PC-3 (cell line): Measurements from ENCODE around the gene SH3PXD2B. TPM values are rescaled to one million over a fixed set of nuclear protein-coding genes. Genes with fewer than 3 reads are reported as not detected.

Experiments used
- ATAC-seq: fragments of 200-7000 bp; cut with Tn5 transposase; 2 replicates; pipeline ENCODE4 v1.9.1; 2020; ENCODE audit warnings: mild to moderate bottlenecking, moderate library complexity
- BruUV-seq: library from RNA; stranded (reverse); fragments of 400-500 nt; replicated peaks from 2 replicates; lab custom pipeline; 2021; lab: Mats Ljungman, UMichigan
- CTCF ChIA-PET: fragments of 300-600 bp; sonication (Branson Sonifier 250); formaldehyde crosslinking; loops from one replicate; lab custom pipeline; 2022; ENCODE audit warnings: antibody characterized with exemption; lab: Charles Lee
- POLR2A ChIA-PET: fragments of 300-600 bp; sonication (Branson Sonifier 250); formaldehyde crosslinking; loops from one replicate; lab custom pipeline; 2022; ENCODE audit warnings: antibody characterized with exemption; ENCODE audit not compliant: unreplicated experiment; lab: Charles Lee
- DNase-seq: peaks from one replicate; pipeline ENCODE4 v3.0.0-alpha.2; 2015
- H2AFZ ChIP-seq: fragments of 300-600 bp; sonication (generic); 2 replicates; pipeline ENCODE4 v1.6.0; 2016; ENCODE audit warnings: antibody characterized with exemption, low read length
- H3F3A ChIP-seq: fragments of 300-600 bp; sonication (generic); one replicate; pipeline ENCODE4 v1.6.0; 2017; ENCODE audit warnings: antibody characterized with exemption, low read length, control low read depth, mild to moderate bottlenecking; ENCODE audit not compliant: unreplicated experiment
- H3K27ac ChIP-seq: fragments of 300-600 bp; sonication (generic); 2 replicates; pipeline ENCODE4 v1.5.1; 2016; ENCODE audit warnings: mild to moderate bottlenecking, low read length
- H3K27me3 ChIP-seq: fragments of 300-600 bp; sonication (generic); 2 replicates; pipeline ENCODE4 v1.6.1; 2016; ENCODE audit warnings: low read length, mixed read lengths
- H3K36me3 ChIP-seq: fragments of 300-600 bp; sonication (generic); 2 replicates; pipeline ENCODE4 v1.6.1; 2016; ENCODE audit warnings: low read depth, mixed run types, low read length, mixed read lengths
- H3K4me1 ChIP-seq: fragments of 300-600 bp; sonication (generic); 2 replicates; pipeline ENCODE4 v1.5.1; 2016; ENCODE audit warnings: low read length; ENCODE audit not compliant: insufficient read depth
- H3K4me2 ChIP-seq: fragments of 300-600 bp; sonication (generic); 2 replicates; pipeline ENCODE4 v1.6.0; 2016; ENCODE audit warnings: low read length
- H3K4me3 ChIP-seq: fragments of 300-600 bp; sonication (generic); 2 replicates; pipeline ENCODE4 v1.5.1; 2016; ENCODE audit warnings: mild to moderate bottlenecking, low read length, mixed read lengths
- H3K79me2 ChIP-seq: fragments of 300-600 bp; sonication (generic); 2 replicates; pipeline ENCODE4 v1.6.1; 2017; ENCODE audit warnings: low read length, mixed read lengths
- H3K9ac ChIP-seq: fragments of 300-600 bp; sonication (generic); 2 replicates; pipeline ENCODE4 v1.6.0; 2016; ENCODE audit warnings: mild to moderate bottlenecking, low read length
- H3K9me2 ChIP-seq: fragments of 300-600 bp; sonication (generic); replicated peaks from 2 replicates; pipeline ENCODE4 v1.6.1; 2016; ENCODE audit warnings: mixed run types, low read length, mixed read lengths
- H3K9me3 ChIP-seq: fragments of 300-600 bp; sonication (generic); 2 replicates; pipeline ENCODE4 v1.6.1; 2016; ENCODE audit warnings: low read length, mixed read lengths
- H4K20me1 ChIP-seq: fragments of 300-600 bp; sonication (generic); 2 replicates; pipeline ENCODE4 v1.6.1; 2016; ENCODE audit warnings: low read length, mixed read lengths
- CTCF ChIP-seq: fragments of 300-600 bp; sonication (generic); conservative IDR thresholded peaks from 2 replicates; pipeline ENCODE4 v1.5.1; 2017; ENCODE audit warnings: antibody characterized with exemption, low read depth, mild to moderate bottlenecking, low read length
- EZH2 ChIP-seq: fragments of 300-600 bp; sonication (generic); IDR thresholded peaks from one replicate; pipeline ENCODE4 v1.6.1; 2017; ENCODE audit warnings: antibody characterized with exemption, mild to moderate bottlenecking, low read length; ENCODE audit not compliant: unreplicated experiment
- EZH2phosphoT487 ChIP-seq: fragments of 300-600 bp; sonication (generic); IDR thresholded peaks from 2 replicates; pipeline ENCODE4 v1.6.1; 2018; ENCODE audit warnings: mild to moderate bottlenecking, antibody characterized with exemption, low read length, borderline replicate concordance
- intact Hi-C: fragments of 100-400 bp; cut with micrococcal nuclease; formaldehyde crosslinking; loops from 2 replicates; pipeline ENCODE4 v1.9.0; 2023
- total RNA-seq: library from RNA; depleted of rRNA; stranded (reverse); fragments of >200 nt; gene quantifications from 2 replicates; pipeline ENCODE4 v1.2.3, GENCODE V29; 2014

SH3PXD2B gene
- total RNA-seq, 1 experiment from 2014 or later: 9.8 TPM

- POLR2A ChIA-PET: no interaction called here
- H3K9me2 ChIP-seq: no peaks in the 10 kb centered on the region
- H3K27ac ChIP-seq: no peak overlapping the region
- no peak for DNase-seq
- no peak overlapping the region for H3K9ac ChIP-seq
- H3K36me3 ChIP-seq: no peaks in the 10 kb centered on the region
- CTCF ChIA-PET: no interaction called here
- H4K20me1 ChIP-seq: no peaks in the 10 kb centered on the region
- H3K27me3 ChIP-seq: no peaks in the 10 kb centered on the region
- H3K4me2 ChIP-seq: no peak overlapping the region
- no peaks in the 10 kb centered on the region for H3K79me2 ChIP-seq
- ATAC-seq: no peak
- no peak overlapping the region for H3K4me3 ChIP-seq
- intact Hi-C loops: no loop called here
- no peaks in the 10 kb centered on the region for H3K9me3 ChIP-seq
- no TSS peak for BruUV-seq
- H3F3A ChIP-seq: no peaks in the 10 kb centered on the region
- TF ChIP-seq EZH2phosphoT487 (no peak), CTCF (no peak), EZH2 (no peak)
- H2AFZ ChIP-seq: no peak overlapping the region
- no peaks in the 10 kb centered on the region for H3K4me1 ChIP-seq
Observed at GRCh38 chr5:172347496-172348052, 106.8 kb downstream of the SH3PXD2B start.

- H2AFZ ChIP-seq: no peak overlapping the region
- H3F3A ChIP-seq: no peaks in the 10 kb centered on the region
- ChIA-PET CTCF (no interaction called here), POLR2A (no interaction called here)
- intact Hi-C loops: no loop called here
- H4K20me1 ChIP-seq: no peaks in the 10 kb centered on the region
- no peaks in the 10 kb centered on the region for H3K79me2 ChIP-seq
- H3K4me2 ChIP-seq: no peak overlapping the region
- DNase-seq: no peak
- H3K27ac ChIP-seq: no peak overlapping the region
- ATAC-seq: no peak
- no TSS peak for BruUV-seq
- no peak for TF ChIP-seq CTCF
- TF ChIP-seq EZH2phosphoT487: no peak
- TF ChIP-seq EZH2: no peak
- H3K9me2 ChIP-seq: no peaks in the 10 kb centered on the region
- no peak overlapping the region for H3K4me3 ChIP-seq
- no peaks in the 10 kb centered on the region for H3K9me3 ChIP-seq
- H3K4me1 ChIP-seq: no peaks in the 10 kb centered on the region
- H3K36me3 ChIP-seq: no peaks in the 10 kb centered on the region
- no peak overlapping the region for H3K9ac ChIP-seq
- no peaks in the 10 kb centered on the region for H3K27me3 ChIP-seq
Observed at GRCh38 chr5:172345881-172346280, 108.4 kb downstream of the SH3PXD2B start.

- Histone ChIP-seq H3K4me1 (no peaks in the 10 kb centered on the region), H3K9me3 (no peaks in the 10 kb centered on the region), H3F3A (no peaks in the 10 kb centered on the region), H3K27me3 (no peaks in the 10 kb centered on the region), H3K9me2 (no peaks in the 10 kb centered on the region), H3K36me3 (no peaks in the 10 kb centered on the region), H3K27ac (no peak overlapping the region), H3K9ac (no peak overlapping the region), H3K4me2 (no peak overlapping the region), H3K4me3 (no peak overlapping the region), H3K79me2 (no peaks in the 10 kb centered on the region), H2AFZ (no peak overlapping the region), H4K20me1 (no peaks in the 10 kb centered on the region)
- BruUV-seq: no TSS peak
- DNase-seq (no peak), ATAC-seq (no peak)
- TF ChIP-seq EZH2: no peak
- TF ChIP-seq CTCF: no peak
- TF ChIP-seq EZH2phosphoT487: no peak
- CTCF ChIA-PET: no interaction called here
- intact Hi-C loops: no loop called here
- POLR2A ChIA-PET: no interaction called here
Observed at GRCh38 chr5:172344855-172345409, 109.4 kb downstream of the SH3PXD2B start.
